H1 (cell line): ENCODE data around the gene RNF220.

Experiments used
- ATF3 ChIP-seq: IDR thresholded peaks from 2 replicates; pipeline ENCODE4 v1.6.1; 2011; ENCODE audit warnings: low read depth, mild to moderate bottlenecking, low read length; ENCODE audit not compliant: insufficient read depth
- CHD1 ChIP-seq: IDR thresholded peaks from 2 replicates; pipeline ENCODE4 v1.6.1; 2012; ENCODE audit warnings: low read depth, low read length, improper control_type of control experiment
- EZH2 ChIP-seq: fragments of 200-600 bp; sonication (generic); IDR thresholded peaks from 2 replicates; pipeline ENCODE4 v1.7.1; 2012; ENCODE audit warnings: low read depth, mild to moderate bottlenecking, moderate library complexity, low read length, inconsistent platforms; ENCODE audit not compliant: severe bottlenecking
- GABPA ChIP-seq: IDR thresholded peaks from 2 replicates; pipeline ENCODE4 v1.6.1; 2011; ENCODE audit warnings: mild to moderate bottlenecking, low read length, moderate library complexity, borderline replicate concordance; ENCODE audit not compliant: insufficient read depth
- NANOG ChIP-seq: IDR thresholded peaks from 2 replicates; pipeline ENCODE4 v1.6.1; 2011; ENCODE audit warnings: low read length, low read depth, mild to moderate bottlenecking, inconsistent platforms; ENCODE audit not compliant: insufficient read depth, poor library complexity, severe bottlenecking
- POLR2A ChIP-seq, 2 experiments: IDR thresholded peaks; 1 replicate in 1 of 2; 2 replicates in 1 of 2; pipeline ENCODE4 v1.6.1; 2011; ENCODE audit warnings: low read depth in 2 of 2, low read length in 2 of 2, mild to moderate bottlenecking in 2 of 2; ENCODE audit errors: control extremely low read depth in 1 of 2
- POLR2AphosphoS5 ChIP-seq: IDR thresholded peaks from 2 replicates; pipeline ENCODE4 v1.6.1; 2011; ENCODE audit warnings: low read depth, low read length
- RFX5 ChIP-seq: IDR thresholded peaks from 2 replicates; pipeline ENCODE4 v1.6.1; 2011; ENCODE audit warnings: low read depth, low read length, improper control_type of control experiment, borderline replicate concordance
- SIN3A ChIP-seq, 2 experiments: IDR thresholded peaks in 1 of 2; conservative IDR thresholded peaks in 1 of 2; 2 replicates each; pipeline ENCODE4 v1.6.1; 2011 to 2012; ENCODE audit warnings: low read length in 2 of 2, improper control_type of control experiment in 1 of 2, low read depth in 1 of 2, mild to moderate bottlenecking in 1 of 2
- SP4 ChIP-seq: IDR thresholded peaks from 2 replicates; pipeline ENCODE4 v1.6.1; 2012; ENCODE audit warnings: low read length, inconsistent platforms
- TAF1 ChIP-seq: IDR thresholded peaks from 2 replicates; pipeline ENCODE4 v1.6.1; 2011; ENCODE audit warnings: mild to moderate bottlenecking, low read depth, low read length
- ZNF274 ChIP-seq: IDR thresholded peaks from 2 replicates; pipeline ENCODE4 v1.7.0; 2012; ENCODE audit warnings: low read length, borderline replicate concordance; ENCODE audit errors: extremely low read depth
- TF ChIP-seq, protein P1 (sequence below): IDR thresholded peaks from 2 replicates; pipeline ENCODE4 v1.6.1; 2012; ENCODE audit warnings: inconsistent platforms
- TF ChIP-seq, protein P2 (sequence below), 3 experiments: IDR thresholded peaks; 1 replicate in 2 of 3; 2 replicates in 1 of 3; pipeline versions ENCODE4 v1.5.1 to v1.6.1; 2011; ENCODE audit warnings: low read length in 3 of 3, mild to moderate bottlenecking in 3 of 3, inconsistent platforms in 2 of 3, low read depth in 1 of 3, moderate library complexity in 1 of 3; ENCODE audit not compliant: insufficient read depth in 1 of 3; ENCODE audit errors: control extremely low read depth in 1 of 3

GRCh38 chr1:44602634-44603628 lies 197.9 kb downstream of the RNF220 start:
- TF ChIP-seq, protein P1, sequence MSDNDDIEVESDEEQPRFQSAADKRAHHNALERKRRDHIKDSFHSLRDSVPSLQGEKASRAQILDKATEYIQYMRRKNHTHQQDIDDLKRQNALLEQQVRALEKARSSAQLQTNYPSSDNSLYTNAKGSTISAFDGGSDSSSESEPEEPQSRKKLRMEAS: no peak
- no peak for TF ChIP-seq EZH2
- TF ChIP-seq, protein P2, sequence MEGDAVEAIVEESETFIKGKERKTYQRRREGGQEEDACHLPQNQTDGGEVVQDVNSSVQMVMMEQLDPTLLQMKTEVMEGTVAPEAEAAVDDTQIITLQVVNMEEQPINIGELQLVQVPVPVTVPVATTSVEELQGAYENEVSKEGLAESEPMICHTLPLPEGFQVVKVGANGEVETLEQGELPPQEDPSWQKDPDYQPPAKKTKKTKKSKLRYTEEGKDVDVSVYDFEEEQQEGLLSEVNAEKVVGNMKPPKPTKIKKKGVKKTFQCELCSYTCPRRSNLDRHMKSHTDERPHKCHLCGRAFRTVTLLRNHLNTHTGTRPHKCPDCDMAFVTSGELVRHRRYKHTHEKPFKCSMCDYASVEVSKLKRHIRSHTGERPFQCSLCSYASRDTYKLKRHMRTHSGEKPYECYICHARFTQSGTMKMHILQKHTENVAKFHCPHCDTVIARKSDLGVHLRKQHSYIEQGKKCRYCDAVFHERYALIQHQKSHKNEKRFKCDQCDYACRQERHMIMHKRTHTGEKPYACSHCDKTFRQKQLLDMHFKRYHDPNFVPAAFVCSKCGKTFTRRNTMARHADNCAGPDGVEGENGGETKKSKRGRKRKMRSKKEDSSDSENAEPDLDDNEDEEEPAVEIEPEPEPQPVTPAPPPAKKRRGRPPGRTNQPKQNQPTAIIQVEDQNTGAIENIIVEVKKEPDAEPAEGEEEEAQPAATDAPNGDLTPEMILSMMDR (IDR thresholded peaks at IDR 0.05; ENCODE audit: control extremely low read depth in 1 of 3, insufficient read depth in 1 of 3, low read depth in 1 of 3, low read length in 3 of 3): no peak
- no peak for TF ChIP-seq NANOG
- no peak for TF ChIP-seq POLR2AphosphoS5
- no peak for TF ChIP-seq CHD1
- TF ChIP-seq SIN3A (conservative IDR thresholded peaks at IDR 0.05 in 1 of 2, IDR thresholded peaks at IDR 0.05 in 1 of 2; ENCODE audit: low read depth in 1 of 2, low read length in 2 of 2): no peak
- TF ChIP-seq RFX5: no peak
- no peak for TF ChIP-seq POLR2A (IDR thresholded peaks at IDR 0.05; ENCODE audit: control extremely low read depth in 1 of 2, low read depth in 2 of 2, low read length in 2 of 2)
- TF ChIP-seq SP4: no peak
- TF ChIP-seq GABPA: no peak
- TF ChIP-seq TAF1: no peak
- no peak for TF ChIP-seq ATF3
- TF ChIP-seq ZNF274: no peak
